Left lung (tissue), 10 donors: ENCODE results near the gene ADAMTSL1. TPM values are rescaled to one million over a fixed set of nuclear protein-coding genes. Genes with fewer than 3 reads are reported as not detected.

Experiments
- ATAC-seq: fragments of 200-7000 bp; cut with Tn5 transposase; one replicate; pipeline ENCODE4 v1.9.1; 2020; ENCODE audit warnings: moderate library complexity
- DNase-seq, 4 donors: peaks; one replicate each; pipeline ENCODE4 v3.0.0-alpha.2; 2013 to 2020
- H3K27ac ChIP-seq, 2 donors: fragments of 200-600 bp; sonication (generic) in 1 of 2; one replicate each; pipeline versions ENCODE4 v1.5.0 to v1.8.0; 2020 to 2021
- H3K27me3 ChIP-seq, 2 donors: fragments of 200-600 bp; sonication (generic) in 1 of 2; one replicate each; pipeline versions ENCODE4 v1.5.0 to v1.8.0; 2020 to 2021
- H3K36me3 ChIP-seq, 2 donors: fragments of 200-600 bp; sonication (generic) in 1 of 2; one replicate each; pipeline versions ENCODE4 v1.5.0 to v1.8.0; 2020 to 2021
- H3K4me1 ChIP-seq, 2 donors: fragments of 200-600 bp; one replicate each; pipeline ENCODE4 v1.8.0; 2021
- H3K4me3 ChIP-seq, 2 donors: fragments of 200-600 bp; sonication (generic) in 1 of 2; one replicate each; pipeline versions ENCODE4 v1.5.0 to v1.8.0; 2020 to 2021; ENCODE audit warnings: mild to moderate bottlenecking in 1 of 2
- H3K9me3 ChIP-seq, 2 donors: fragments of 200-600 bp; sonication (generic) in 1 of 2; one replicate each; pipeline versions ENCODE4 v1.5.0 to v1.8.0; 2020 to 2021
- intact Hi-C, 2 donors: fragments of 100-400 bp; cut with DNase I; formaldehyde crosslinking; loops; one replicate each; pipeline versions ENCODE4 v1.11.2 to v1.14.2; 2022
- polyA plus RNA-seq, 6 donors: library from polyadenylated mRNA; unstranded; fragments of 120-200 nt; gene quantifications; one replicate each; pipeline ENCODE4 v1.2.1, GENCODE V29; 2013; ENCODE audit not compliant: insufficient read length in 6 of 6
- total RNA-seq, 2 donors: library from RNA; stranded (reverse); fragmentation: NEBNext Ultra II Directional; extraction: Animal tissue kit (Norgen Biotek cat#: 25700); gene quantifications; one replicate each; pipeline ENCODE4 v1.2.1, GENCODE V29; 2021
- TF ChIP-seq, protein P1 (sequence below), 2 donors: fragments of 200-600 bp; sonication (generic) in 1 of 2; IDR thresholded peaks; one replicate each; pipeline versions ENCODE4 v1.5.0 to v1.8.0; 2021; ENCODE audit warnings: antibody characterized with exemption in 2 of 2
- donor health status: DM: no; HTN: yes; CAD: no.
- donor health status: DM: no; HTN: no; CAD: no.

ADAMTSL1 gene
- total and polyA plus RNA-seq, 8 donors: 3.0 to 28.1 (median 17.9) TPM

DNA sequence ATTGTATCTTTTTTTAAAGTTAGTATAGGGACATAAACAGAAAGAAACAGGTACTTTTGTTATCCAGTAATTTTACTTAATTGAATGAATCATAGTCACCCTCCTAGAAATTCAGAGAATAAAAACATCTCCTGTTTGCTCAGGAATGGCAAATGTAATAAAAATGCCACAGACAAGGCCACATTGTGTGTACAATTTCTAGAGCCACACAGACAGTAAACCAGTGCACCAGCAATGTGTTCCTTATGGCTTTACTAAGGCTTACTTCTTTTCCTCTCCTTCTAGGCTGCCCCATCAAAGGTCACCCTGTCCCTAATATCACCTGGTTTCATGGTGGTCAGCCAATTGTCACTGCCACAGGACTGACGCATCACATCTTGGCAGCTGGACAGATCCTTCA, 413.6 kb downstream of the ADAMTSL1 start:
- intact Hi-C loops: no loop called here
- Histone ChIP-seq H3K4me1 (no peaks in the 10 kb centered on the region), H3K36me3 (no peaks in the 10 kb centered on the region), H3K27ac (no peak overlapping the region), H3K4me3 (no peak overlapping the region), H3K27me3 (no peaks in the 10 kb centered on the region), H3K9me3 (peaks cover 0 to 2% of the 10 kb centered on the region in 2 donors)
- DNase-seq (no peak), ATAC-seq (no peak)
- TF ChIP-seq, protein P1, sequence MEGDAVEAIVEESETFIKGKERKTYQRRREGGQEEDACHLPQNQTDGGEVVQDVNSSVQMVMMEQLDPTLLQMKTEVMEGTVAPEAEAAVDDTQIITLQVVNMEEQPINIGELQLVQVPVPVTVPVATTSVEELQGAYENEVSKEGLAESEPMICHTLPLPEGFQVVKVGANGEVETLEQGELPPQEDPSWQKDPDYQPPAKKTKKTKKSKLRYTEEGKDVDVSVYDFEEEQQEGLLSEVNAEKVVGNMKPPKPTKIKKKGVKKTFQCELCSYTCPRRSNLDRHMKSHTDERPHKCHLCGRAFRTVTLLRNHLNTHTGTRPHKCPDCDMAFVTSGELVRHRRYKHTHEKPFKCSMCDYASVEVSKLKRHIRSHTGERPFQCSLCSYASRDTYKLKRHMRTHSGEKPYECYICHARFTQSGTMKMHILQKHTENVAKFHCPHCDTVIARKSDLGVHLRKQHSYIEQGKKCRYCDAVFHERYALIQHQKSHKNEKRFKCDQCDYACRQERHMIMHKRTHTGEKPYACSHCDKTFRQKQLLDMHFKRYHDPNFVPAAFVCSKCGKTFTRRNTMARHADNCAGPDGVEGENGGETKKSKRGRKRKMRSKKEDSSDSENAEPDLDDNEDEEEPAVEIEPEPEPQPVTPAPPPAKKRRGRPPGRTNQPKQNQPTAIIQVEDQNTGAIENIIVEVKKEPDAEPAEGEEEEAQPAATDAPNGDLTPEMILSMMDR (IDR thresholded peaks at IDR 0.05): no peak

DNA sequence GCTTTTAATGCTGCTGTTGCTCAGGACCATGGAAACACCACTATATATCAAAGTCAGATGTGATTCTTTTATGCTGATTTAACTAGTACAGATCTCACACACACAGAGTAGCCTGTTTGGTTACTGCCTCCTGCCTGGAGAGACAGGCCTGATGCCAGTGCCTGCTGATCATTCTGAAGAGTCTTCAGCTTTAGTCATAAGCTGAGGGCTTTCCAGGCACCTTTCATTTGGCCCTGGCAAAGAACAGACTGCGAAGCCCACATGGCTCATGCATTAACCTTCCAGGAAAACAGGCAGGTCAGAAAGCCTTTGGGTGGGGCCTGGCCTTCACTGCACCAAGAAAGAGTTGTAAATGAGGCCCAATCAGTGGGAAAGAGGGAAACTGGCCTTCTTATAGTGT, 414.3 kb downstream of the ADAMTSL1 start:
- TF ChIP-seq, protein P1 (IDR thresholded peaks at IDR 0.05): no peak
- no peak for ATAC-seq
- intact Hi-C loops: no loop called here

DNA sequence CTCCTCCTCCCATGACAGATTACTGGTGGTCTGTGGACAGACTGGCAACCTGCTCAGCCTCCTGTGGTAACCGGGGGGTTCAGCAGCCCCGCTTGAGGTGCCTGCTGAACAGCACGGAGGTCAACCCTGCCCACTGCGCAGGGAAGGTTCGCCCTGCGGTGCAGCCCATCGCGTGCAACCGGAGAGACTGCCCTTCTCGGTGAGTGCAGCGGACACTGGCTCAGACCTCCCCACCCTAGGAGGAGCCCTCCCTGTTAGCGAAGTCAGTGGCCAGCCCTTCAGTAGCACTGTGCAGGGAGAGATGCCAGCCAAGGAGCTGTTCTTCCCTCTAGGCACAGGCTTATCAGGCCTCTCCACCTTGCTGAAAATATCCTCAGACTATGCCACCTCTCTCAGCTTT, 415.6 kb downstream of the ADAMTSL1 start:
- ATAC-seq (no peak), DNase-seq (peak in 1 of 4 donors; percentile 58)
- no peak overlapping the region for H3K27ac ChIP-seq
- no peaks in the 10 kb centered on the region for H3K4me1 ChIP-seq
- no peaks in the 10 kb centered on the region for H3K9me3 ChIP-seq
- no peak overlapping the region for H3K4me3 ChIP-seq
- TF ChIP-seq, protein P1 (IDR thresholded peaks at IDR 0.05): no peak
- H3K27me3 ChIP-seq: no peaks in the 10 kb centered on the region
- no peaks in the 10 kb centered on the region for H3K36me3 ChIP-seq
- intact Hi-C loops: no loop called here

More for the DNA sequence above, 414.3 kb downstream of the ADAMTSL1 start:
- no peak for DNase-seq
- H3K27ac ChIP-seq: no peak overlapping the region
- H3K9me3 ChIP-seq: no peaks in the 10 kb centered on the region
- H3K36me3 ChIP-seq: no peaks in the 10 kb centered on the region
- H3K4me1 ChIP-seq: no peaks in the 10 kb centered on the region
- no peaks in the 10 kb centered on the region for H3K27me3 ChIP-seq
- H3K4me3 ChIP-seq: no peak overlapping the region

DNA sequence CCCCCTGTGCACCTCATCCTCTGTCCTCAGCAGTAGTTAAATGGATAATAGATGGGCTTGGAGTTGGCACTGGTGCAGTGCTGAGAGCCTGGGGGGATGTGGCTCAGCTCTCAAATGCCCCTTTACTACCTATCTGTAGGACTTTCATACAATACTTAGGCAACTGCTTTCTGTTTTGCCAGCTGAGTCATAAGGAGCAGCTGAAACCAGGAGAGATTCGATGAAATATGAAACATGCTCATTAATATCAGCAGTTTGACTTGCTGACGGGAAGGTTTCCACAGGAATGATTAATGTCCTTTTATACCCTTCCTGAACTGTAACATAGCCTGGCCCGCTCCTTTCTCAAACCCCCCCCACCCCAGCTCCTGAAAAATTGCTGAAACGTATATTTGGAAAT, 416.4 kb downstream of the ADAMTSL1 start:
- H3K36me3 ChIP-seq: no peaks in the 10 kb centered on the region
- no peak overlapping the region for H3K27ac ChIP-seq
- no peaks in the 10 kb centered on the region for H3K27me3 ChIP-seq
- no peak for ATAC-seq
- intact Hi-C loops: no loop called here
- TF ChIP-seq, protein P1 (IDR thresholded peaks at IDR 0.05): no peak
- H3K9me3 ChIP-seq: peaks cover 0 to 1% of the 10 kb centered on the region in 2 donors
- H3K4me1 ChIP-seq: no peaks in the 10 kb centered on the region
- no peak for DNase-seq
- no peak overlapping the region for H3K4me3 ChIP-seq

DNA sequence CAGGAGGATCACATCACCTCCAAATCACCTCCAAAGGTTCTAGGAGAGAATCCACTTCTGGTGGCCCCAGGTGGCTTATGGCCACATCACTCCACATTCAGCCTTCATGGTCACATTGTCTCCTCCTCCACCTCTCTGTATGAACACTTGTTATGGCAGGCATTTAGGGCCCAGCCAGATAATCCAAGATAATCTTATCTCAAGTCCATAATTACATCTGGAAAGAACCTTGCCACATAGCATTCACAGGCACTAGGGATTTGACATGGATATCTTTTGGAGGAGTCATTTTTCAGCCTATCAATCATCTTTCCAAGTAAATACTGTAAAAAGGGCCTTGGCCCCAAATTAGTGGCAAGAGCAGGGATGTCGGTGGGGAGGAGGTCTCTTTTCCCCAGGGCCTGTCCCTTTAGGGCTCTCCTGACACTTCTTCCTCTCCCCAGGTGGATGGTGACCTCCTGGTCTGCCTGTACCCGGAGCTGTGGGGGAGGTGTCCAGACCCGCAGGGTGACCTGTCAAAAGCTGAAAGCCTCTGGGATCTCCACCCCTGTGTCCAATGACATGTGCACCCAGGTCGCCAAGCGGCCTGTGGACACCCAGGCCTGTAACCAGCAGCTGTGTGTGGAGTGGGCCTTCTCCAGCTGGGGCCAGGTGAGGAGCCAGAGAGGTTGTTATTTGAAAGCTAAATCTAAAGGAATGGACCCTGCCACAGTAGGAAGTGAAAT, 418.2 kb downstream of the ADAMTSL1 start:
- Histone ChIP-seq H3K4me3 (no peak overlapping the region), H3K36me3 (no peaks in the 10 kb centered on the region), H3K9me3 (peaks cover 0 to 17% of the 10 kb centered on the region in 2 donors), H3K27ac (no peak overlapping the region), H3K4me1 (no peaks in the 10 kb centered on the region), H3K27me3 (no peaks in the 10 kb centered on the region)
- DNase-seq (no peak), ATAC-seq (no peak)
- TF ChIP-seq, protein P1 (IDR thresholded peaks at IDR 0.05): no peak
- intact Hi-C loops: no loop called here
